ENCODE results near the gene PRRG2.

DNA sequence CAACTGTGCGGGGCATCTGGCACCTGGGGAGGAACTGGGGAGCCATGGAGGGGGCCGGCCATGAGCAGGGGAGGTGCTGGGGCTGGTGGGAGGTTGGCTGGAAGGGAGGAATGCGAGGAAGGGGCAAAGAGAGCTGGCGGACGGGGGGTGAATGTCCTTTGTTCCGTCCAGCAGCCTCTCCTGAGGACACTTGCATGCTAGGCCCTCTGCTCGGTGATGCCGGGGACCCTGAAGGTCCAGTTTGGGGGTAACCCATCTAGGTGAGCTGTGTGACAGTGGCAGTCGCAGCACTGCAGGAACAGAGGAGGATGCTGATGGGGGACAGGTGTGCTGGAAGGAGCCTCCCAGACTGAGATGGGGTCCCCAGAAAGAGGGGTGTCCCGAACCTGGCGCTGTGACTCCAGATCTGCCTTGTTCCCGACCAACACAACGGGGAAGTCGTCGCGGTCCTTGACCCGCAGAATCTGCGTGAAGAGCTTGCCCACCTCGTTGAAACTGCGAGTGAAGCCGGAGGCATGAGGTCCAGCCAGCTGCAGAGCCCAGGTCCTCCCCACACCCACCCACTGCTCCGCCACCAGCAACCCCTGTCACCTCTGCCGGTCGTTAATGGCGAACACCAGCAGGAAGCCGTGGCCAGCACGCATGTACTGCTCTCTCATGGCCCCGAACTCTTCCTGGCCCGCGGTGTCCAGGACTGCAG lies 55.3 kb downstream of the PRRG2 start:
- TF ChIP-seq CTCF (conservative IDR thresholded peaks at IDR 0.05; ENCODE audit: low read depth in 2 of 2) (no peak), POLR2AphosphoS5 (IDR thresholded peaks at IDR 0.05; ENCODE audit: low read depth) (no peak), EZH2 (IDR thresholded peaks at IDR 0.05; ENCODE audit: low read depth, unreplicated experiment) (no peak), EZH2phosphoT487 (IDR thresholded peaks at IDR 0.05; ENCODE audit: unreplicated experiment) (no peak), ZNF114 (CRISPR knock-in tag; IDR thresholded peaks at IDR 0.05) (no peak), REST (IDR thresholded peaks at IDR 0.05; ENCODE audit: unreplicated experiment) (no peak), ZNF331 (CRISPR knock-in tag; IDR thresholded peaks at IDR 0.05; ENCODE audit: low read depth) (no peak), CREB1 (CRISPR knock-in tag; IDR thresholded peaks at IDR 0.05; ENCODE audit: low read depth) (no peak), JUNB (IDR thresholded peaks at IDR 0.05; ENCODE audit: unreplicated experiment) (no peak), STAT1 (IDR thresholded peaks at IDR 0.05; ENCODE audit: unreplicated experiment) (no peak)
